Endothelial cell of umbilical vein (primary cell): Measurements from ENCODE around the gene IL1RL2. TPM values are rescaled to one million over a fixed set of nuclear protein-coding genes. Genes with fewer than 3 reads are reported as not detected.

Experiments
- BruUV-seq: library from RNA; stranded (reverse); fragments of 400-500 nt; replicated peaks from 2 replicates; lab custom pipeline; 2021; lab: Mats Ljungman, UMichigan
- CTCF ChIA-PET: fragments of 300-600, 350-600 bp; sonication (Branson Sonifier 250); formaldehyde crosslinking; loops from one replicate; lab custom pipeline; 2021; ENCODE audit warnings: antibody characterized with exemption, inconsistent platforms; lab: Charles Lee
- POLR2A ChIA-PET: fragments of 300-600, 350-600 bp; sonication (Branson Sonifier 250); formaldehyde crosslinking; loops from one replicate; lab custom pipeline; 2021; ENCODE audit warnings: antibody characterized with exemption, inconsistent platforms; lab: Charles Lee
- DNase-seq: peaks from one replicate; pipeline ENCODE4 v3.0.0-alpha.2; 2011; ENCODE audit warnings: low read depth, low spot score
- FAIRE-seq: peaks from 2 replicates; lab custom pipeline; 2011; peaks lifted over from hg19 to GRCh38; lab: Jason Lieb, UNC
- H2AFZ ChIP-seq: 2 replicates; pipeline ENCODE4 v1.6.0; 2012; ENCODE audit warnings: low read depth, low read length, control low read depth, inconsistent platforms
- H3K27ac ChIP-seq: 2 replicates; pipeline ENCODE4 v1.5.1; 2011; ENCODE audit warnings: low read depth, mild to moderate bottlenecking, control low read depth, low read length, moderate library complexity; ENCODE audit not compliant: insufficient read depth
- H3K27me3 ChIP-seq, 2 experiments: 2 replicates each; pipeline versions ENCODE4 v1.6.0 to v1.6.1; 2011; ENCODE audit warnings: low read length in 2 of 2, mixed read lengths in 1 of 2; ENCODE audit not compliant: control insufficient read depth in 2 of 2, insufficient read depth in 2 of 2
- H3K36me3 ChIP-seq, 2 experiments: 2 replicates in 1 of 2; 3 replicates in 1 of 2; pipeline ENCODE4 v1.5.1; 2011; ENCODE audit warnings: low read length in 2 of 2, mild to moderate bottlenecking in 1 of 2, moderate library complexity in 1 of 2; ENCODE audit not compliant: control insufficient read depth in 2 of 2, insufficient read depth in 2 of 2; ENCODE audit errors: extremely low read depth in 1 of 2
- H3K4me1 ChIP-seq: 3 replicates; pipeline ENCODE4 v1.5.1; 2011; ENCODE audit warnings: mild to moderate bottlenecking, low read length; ENCODE audit not compliant: control insufficient read depth, insufficient read depth; ENCODE audit errors: extremely low read depth
- H3K4me2 ChIP-seq: 2 replicates; pipeline ENCODE4 v1.6.1; 2011; ENCODE audit warnings: low read length, control low read depth, mixed read lengths; ENCODE audit not compliant: insufficient read depth
- H3K4me3 ChIP-seq, 3 experiments: fragments of 200-600 bp in 1 of 3; sonication (generic), shearing (Covaris generic) in 1 of 3; replicated peaks in 1 of 3; 2 replicates each; pipeline ENCODE4 v1.5.1; 2011 to 2016; ENCODE audit warnings: control low read depth in 3 of 3, low read length in 3 of 3, mild to moderate bottlenecking in 2 of 3, inconsistent platforms in 1 of 3, low read depth in 1 of 3, moderate library complexity in 1 of 3; ENCODE audit not compliant: insufficient read depth in 1 of 3
- H3K79me2 ChIP-seq: 2 replicates; pipeline ENCODE4 v1.6.0; 2012; ENCODE audit warnings: low read length, inconsistent platforms; ENCODE audit not compliant: control insufficient read depth, insufficient read depth
- H3K9ac ChIP-seq: replicated peaks from 2 replicates; pipeline ENCODE3; 2011; ENCODE audit warnings: low read length, control low read depth; ENCODE audit not compliant: insufficient read depth; ENCODE audit errors: extremely low read depth
- H3K9me1 ChIP-seq: replicated peaks from 3 replicates; pipeline ENCODE4 v1.6.0; 2011; ENCODE audit warnings: mild to moderate bottlenecking, low read length; ENCODE audit not compliant: control insufficient read depth, insufficient read depth; ENCODE audit errors: extremely low read depth
- H3K9me3 ChIP-seq: replicated peaks from 2 replicates; pipeline ENCODE4 v1.5.1; 2012; ENCODE audit warnings: low read length, inconsistent platforms; ENCODE audit not compliant: control insufficient read depth, insufficient read depth
- H4K20me1 ChIP-seq: replicated peaks from 2 replicates; pipeline ENCODE3; 2011; ENCODE audit warnings: mild to moderate bottlenecking, low read length; ENCODE audit not compliant: control insufficient read depth, insufficient read depth; ENCODE audit errors: extremely low read depth
- CTCF ChIP-seq, 2 donors: IDR thresholded peaks; 1 replicate in 1 of 2; 2 replicates in 1 of 2; pipeline ENCODE4 v1.5.1; 2011; ENCODE audit warnings: low read length in 2 of 2, mild to moderate bottlenecking in 2 of 2, moderate library complexity in 2 of 2, control low read depth in 1 of 2, inconsistent platforms in 1 of 2, low read depth in 1 of 2; ENCODE audit not compliant: insufficient read depth in 1 of 2; ENCODE audit errors: extremely low read depth in 1 of 2
- EZH2 ChIP-seq: IDR thresholded peaks from 2 replicates; pipeline ENCODE4 v1.6.1; 2012; ENCODE audit warnings: borderline replicate concordance, low read depth, mild to moderate bottlenecking, moderate library complexity, low read length, inconsistent platforms; ENCODE audit not compliant: severe bottlenecking
- FOS ChIP-seq: IDR thresholded peaks from 2 replicates; pipeline ENCODE4 v1.6.1; 2011; ENCODE audit warnings: mild to moderate bottlenecking, low read length, moderate library complexity, borderline replicate concordance; ENCODE audit not compliant: insufficient read depth
- GATA2 ChIP-seq: IDR thresholded peaks from 2 replicates; pipeline ENCODE4 v1.7.0; 2011; ENCODE audit warnings: low read depth, mild to moderate bottlenecking, moderate library complexity, mixed read lengths, low read length; ENCODE audit not compliant: insufficient read length, insufficient read depth
- JUN ChIP-seq: IDR thresholded peaks from 2 replicates; pipeline ENCODE4 v1.6.1; 2011; ENCODE audit warnings: borderline replicate concordance, low read depth; ENCODE audit not compliant: insufficient read length, insufficient read depth
- MAX ChIP-seq: IDR thresholded peaks from 2 replicates; pipeline ENCODE4 v1.6.1; 2011; ENCODE audit not compliant: insufficient read depth, insufficient read length
- MYC ChIP-seq: IDR thresholded peaks from one replicate; pipeline ENCODE4 v1.6.1; 2011; ENCODE audit warnings: mild to moderate bottlenecking, low read depth, low read length
- POLR2A ChIP-seq: IDR thresholded peaks from 2 replicates; pipeline ENCODE4 v1.6.1; 2012; ENCODE audit warnings: low read depth, mild to moderate bottlenecking, control low read depth, low read length
- POLR2AphosphoS5 ChIP-seq: IDR thresholded peaks from 2 replicates; pipeline ENCODE4 v1.6.1; 2012; ENCODE audit warnings: low read depth, mild to moderate bottlenecking, control low read depth, low read length, moderate library complexity; ENCODE audit not compliant: insufficient read depth
- dilution Hi-C: fragments of 300-500 bp; cut with MboI; formaldehyde crosslinking; loops from one replicate; pipeline ENCODE4 v1.15.0; 2019; ENCODE audit warnings: low sequenced_read_pairs; ENCODE audit not compliant: extremely low pct_ligation_motif_present
- intact Hi-C: fragments of 100-400 bp; cut with micrococcal nuclease; formaldehyde crosslinking; loops from one replicate; pipeline ENCODE4 v1.10.0; 2022
- polyA plus RNA-seq, 4 experiments: library from polyadenylated mRNA; depleted of rRNA in 3 of 4; stranded (reverse) in 3 of 4; unstranded in 1 of 4; fragments of >200 nt; gene quantifications; 2 replicates each; pipeline versions ENCODE4 v1.2.1 to v1.2.3, GENCODE V29; 2011 to 2012; ENCODE audit warnings: missing spikeins in 1 of 4
- total RNA-seq: library from RNA; stranded (reverse); gene quantifications from 2 replicates; pipeline ENCODE4 v1.2.3, GENCODE V29; 2021

The IL1RL2 gene
- total and polyA plus RNA-seq, 2 donors (not counting 3 experiments of a cell fraction or from before 2014, with no cell fraction given): 0.11 TPM; not detected in 1

- intact Hi-C loops (no loop called here), dilution Hi-C loops (no loop called here)
- Histone ChIP-seq H3K9ac (no peak overlapping the region), H3K9me1 (no peaks in the 10 kb centered on the region), H3K4me1 (peaks cover 8% of the 10 kb centered on the region), H3K36me3 (no peaks in the 10 kb centered on the region), H2AFZ (no peak overlapping the region), H3K27me3 (no peaks in the 10 kb centered on the region), H3K27ac (no peak overlapping the region), H4K20me1 (no peaks in the 10 kb centered on the region), H3K9me3 (no peaks in the 10 kb centered on the region), H3K4me2 (no peak overlapping the region), H3K79me2 (no peaks in the 10 kb centered on the region), H3K4me3 (no peak overlapping the region)
- no TSS peak for BruUV-seq
- ChIA-PET POLR2A (no interaction called here), CTCF (interaction anchor here (0.7 to 2.0 kb wide), 22 partner anchors 10 to 367 kb away, joined by 3 to 22 read pairs (median 4); partner anchors contain the start of genes IL18R1 and IL1RL1)
- TF ChIP-seq FOS (no peak), JUN (no peak), MAX (no peak), EZH2 (no peak), POLR2AphosphoS5 (no peak), POLR2A (no peak), GATA2 (no peak), CTCF (IDR thresholded peaks at IDR 0.05; ENCODE audit: extremely low read depth in 1 of 2, insufficient read depth in 1 of 2, low read depth in 1 of 2, low read length in 2 of 2) (no peak), MYC (no peak)
- DNase-seq (no peak), FAIRE-seq (no peak)
Observed at GRCh38 chr2:102250278-102250821, 63.5 kb downstream of the IL1RL2 start.
